ENCODE measurements around the gene GPR17. TPM values are rescaled to one million over a fixed set of nuclear protein-coding genes. Genes with fewer than 3 reads are reported as not detected.

The GPR17 gene
- total and polyA plus RNA-seq, 2 experiments from 2014 or later = not detected

- TF ChIP-seq ZNF114 (CRISPR knock-in tag; IDR thresholded peaks at IDR 0.05) (no peak), EZH2phosphoT487 (IDR thresholded peaks at IDR 0.05; ENCODE audit: unreplicated experiment) (no peak), CTCF (conservative IDR thresholded peaks at IDR 0.05; ENCODE audit: low read depth in 2 of 2) (no peak), ZNF462 (CRISPR knock-in tag; IDR thresholded peaks at IDR 0.05) (no peak)
Measured at GRCh38 chr2:127685410-127686080, 39.6 kb downstream of the GPR17 start (continued).

GRCh38 chr2:127688405-127688804 is 42.5 kb downstream of the GPR17 start:
- no peaks in the 10 kb centered on the region for H3K79me2 ChIP-seq (replicated peaks; ENCODE audit: insufficient read depth)
- no peaks in the 10 kb centered on the region for H3K4me1 ChIP-seq (ENCODE audit: insufficient read depth)
- ATAC-seq = no peak
- 0 out of 2 replicates have a peak, but pooled peaks cover 4% of the 10 kb centered on the region for H3K36me3 ChIP-seq (ENCODE audit: insufficient read depth)
- H3K36me3 Mint-ChIP-seq (ENCODE audit: low read depth) = peaks cover 25% of the 10 kb centered on the region
- H4K20me1 ChIP-seq (replicated peaks; ENCODE audit: insufficient read depth) = no peaks in the 10 kb centered on the region
- H3K27ac Mint-ChIP-seq = no peak overlapping the region
- no peak overlapping the region for H3K4me3 ChIP-seq
- no peaks in the 10 kb centered on the region for H3K4me1 Mint-ChIP-seq
- H2AFZ ChIP-seq = no peak overlapping the region
- no peaks in the 10 kb centered on the region for H3K27me3 ChIP-seq (ENCODE audit: insufficient read depth)
- H3K4me3 Mint-ChIP-seq = no peak overlapping the region
- H3K9me3 Mint-ChIP-seq = peaks cover 45% of the 10 kb centered on the region
- DNase-seq (ENCODE audit: low spot score) = no peak
- H3K9me2 ChIP-seq (ENCODE audit: insufficient read depth) = no peaks in the 10 kb centered on the region
- H3F3A ChIP-seq (replicated peaks; ENCODE audit: low read depth) = no peaks in the 10 kb centered on the region
- H3K27ac ChIP-seq (ENCODE audit: low read depth) = no peak overlapping the region
- no peak overlapping the region for H3K4me2 ChIP-seq
- H3K27me3 Mint-ChIP-seq (ENCODE audit: insufficient read depth, low read depth, poor library complexity) = peaks cover 2% of the 10 kb centered on the region
- TF ChIP-seq STAT1 (IDR thresholded peaks at IDR 0.05; ENCODE audit: unreplicated experiment) = no peak
- no peak for TF ChIP-seq EZH2phosphoT487 (IDR thresholded peaks at IDR 0.05; ENCODE audit: unreplicated experiment)
- TF ChIP-seq EZH2 (IDR thresholded peaks at IDR 0.05; ENCODE audit: low read depth, unreplicated experiment) = no peak
- TF ChIP-seq POLR2AphosphoS5 (IDR thresholded peaks at IDR 0.05; ENCODE audit: low read depth) = no peak
- no peak for TF ChIP-seq CREB1 (CRISPR knock-in tag; IDR thresholded peaks at IDR 0.05; ENCODE audit: low read depth)
- no peak for TF ChIP-seq CTCF (conservative IDR thresholded peaks at IDR 0.05; ENCODE audit: low read depth in 2 of 2)
- TF ChIP-seq REST (IDR thresholded peaks at IDR 0.05; ENCODE audit: unreplicated experiment) = no peak
- no peak for TF ChIP-seq NANOG (IDR thresholded peaks at IDR 0.05; ENCODE audit: borderline replicate concordance)
- no peak for TF ChIP-seq ZNF114 (CRISPR knock-in tag; IDR thresholded peaks at IDR 0.05)

Measured in GM23338 (cell line).